NK-92 (cell line): ENCODE measurements around the gene ARHGAP23.

ENCODE experiments used
- DNase-seq: peaks from one replicate; lab custom pipeline; 2025; ENCODE audit not compliant: unreplicated experiment; lab: John Stamatoyannopoulos, UW

The ARHGAP23 gene

DNA sequence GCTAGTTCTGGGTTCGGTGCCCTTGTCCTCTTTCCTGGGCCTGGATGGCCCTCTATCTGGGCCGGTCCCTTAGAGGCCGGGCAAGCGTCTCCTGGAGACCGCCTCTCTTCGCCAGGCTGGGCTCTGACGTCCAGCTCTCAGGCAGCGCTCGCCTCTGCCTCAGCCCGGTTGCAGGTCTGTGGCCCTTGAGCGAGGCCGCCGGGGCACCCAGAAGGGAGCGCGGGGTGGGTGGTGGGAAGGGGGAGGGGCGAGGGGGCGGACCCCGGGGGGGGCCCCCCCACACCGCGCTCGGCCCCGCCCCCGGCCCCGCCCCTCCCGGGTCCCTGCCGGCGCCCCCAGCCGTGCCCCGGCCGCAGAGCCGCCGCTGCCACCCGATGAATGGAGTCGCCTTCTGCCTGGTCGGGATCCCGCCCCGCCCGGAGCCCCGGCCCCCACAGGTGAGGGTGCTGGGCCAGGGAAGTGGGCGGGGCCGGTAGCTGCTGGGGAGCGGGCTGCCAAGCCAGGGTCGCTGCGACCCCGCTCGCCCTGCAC is at the start of gene ARHGAP23:
TSS of gene ARHGAP23 (plus strand) at position 353 of the 531 bp plus-strand sequence. CDS start at position 375, 22 bp downstream.
- DNase-seq, result no peak

DNA sequence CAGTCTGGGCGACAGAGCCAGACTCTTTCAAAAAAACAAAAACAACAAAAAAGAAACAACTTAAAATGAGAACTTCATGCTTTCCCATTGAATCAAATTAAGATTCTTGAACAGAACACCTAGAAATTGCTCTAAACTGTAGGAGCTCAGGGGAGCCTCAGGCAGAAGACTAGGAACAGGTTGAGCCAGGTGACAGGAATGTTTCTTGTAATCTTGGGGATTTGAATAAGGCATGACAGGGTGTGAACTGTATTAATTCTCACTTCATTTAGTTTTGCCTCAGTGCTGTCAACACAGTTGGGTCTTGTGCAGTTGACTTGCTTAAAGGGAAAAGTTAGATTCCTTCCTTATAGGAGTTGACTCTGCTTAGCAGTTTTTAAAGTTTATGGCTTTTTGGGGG is 48.8 kb upstream of the ARHGAP23 start:
- no peak for DNase-seq

DNA sequence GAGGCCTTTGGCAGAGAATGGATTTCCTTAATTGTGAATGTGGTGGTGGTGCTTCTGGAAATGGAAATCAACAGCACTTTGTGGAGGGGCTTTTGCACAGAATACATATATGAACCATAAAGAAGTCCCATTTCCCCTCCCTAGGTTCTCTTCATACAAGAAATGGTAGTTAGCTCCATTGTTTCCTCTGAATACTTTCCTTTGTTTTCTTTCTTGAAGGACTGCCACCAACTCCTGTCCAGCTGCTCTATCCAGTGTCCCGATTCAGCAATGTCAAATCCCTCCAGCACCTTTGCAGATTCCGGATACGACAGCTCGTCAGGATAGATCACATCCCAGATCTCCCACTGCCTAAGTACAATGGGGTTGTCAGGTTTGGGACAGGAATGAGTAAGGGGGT is 33.2 kb upstream of the ARHGAP23 start:
- DNase-seq, result no peak

DNA sequence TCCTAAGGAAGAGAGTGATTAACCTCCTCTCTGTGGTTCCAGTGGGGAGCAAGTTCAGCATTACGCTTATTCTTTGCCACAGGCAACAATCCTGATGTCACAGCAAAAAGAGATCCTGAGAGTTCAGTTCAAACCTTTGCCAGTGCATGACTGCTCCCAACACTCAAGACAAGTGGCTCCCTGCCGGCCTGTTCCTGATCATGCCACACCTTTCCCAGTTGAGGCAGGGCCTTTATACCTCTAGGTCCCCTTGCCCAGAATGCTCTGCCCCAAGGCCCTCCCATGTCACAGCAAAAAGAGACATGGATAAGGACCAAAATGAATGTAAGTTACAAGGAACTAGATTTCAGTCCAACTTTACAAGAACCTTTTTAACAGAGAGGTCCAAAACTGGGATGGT is 31.0 kb upstream of the ARHGAP23 start:
- DNase-seq, result no peak

DNA sequence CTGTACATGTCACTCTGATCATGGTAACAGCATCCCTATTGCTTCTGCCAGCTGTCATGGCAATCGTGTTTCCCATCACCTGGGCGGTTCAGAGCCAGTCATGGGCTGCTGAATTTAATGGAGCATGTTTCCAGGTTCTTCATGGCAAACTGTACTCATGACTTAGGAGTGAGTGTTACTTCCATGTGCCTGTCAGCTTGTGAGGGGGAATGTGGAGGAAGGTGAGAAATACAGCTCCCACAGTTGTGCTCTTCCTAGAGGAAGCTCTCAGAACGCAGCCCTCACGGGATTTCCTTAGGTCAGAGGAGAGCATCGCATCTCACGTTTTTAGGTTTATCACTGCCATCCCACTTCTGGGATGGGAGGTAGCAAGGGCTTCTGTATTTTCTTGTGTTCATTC is 28.0 kb upstream of the ARHGAP23 start:
- DNase-seq, result no peak

DNA sequence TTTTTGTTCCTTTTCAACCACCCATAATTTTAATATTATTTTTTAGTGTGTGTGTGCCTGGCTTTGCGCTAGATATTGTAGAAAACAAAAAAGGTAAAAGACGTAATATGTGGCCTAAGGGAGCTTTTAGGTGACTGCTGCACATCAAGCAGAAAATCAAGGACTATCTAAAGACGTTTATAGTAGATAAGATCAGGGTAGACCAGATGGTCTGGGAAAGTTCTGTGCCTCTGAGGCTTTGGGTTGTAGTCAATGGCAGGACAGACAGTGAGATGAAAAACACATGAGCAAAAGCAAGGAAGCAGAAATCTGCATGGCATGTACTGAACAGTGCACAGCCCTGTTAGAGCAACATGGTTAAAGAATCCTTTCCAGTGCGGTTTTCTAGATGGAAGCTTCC is 26.8 kb upstream of the ARHGAP23 start:
- no peak for DNase-seq

DNA sequence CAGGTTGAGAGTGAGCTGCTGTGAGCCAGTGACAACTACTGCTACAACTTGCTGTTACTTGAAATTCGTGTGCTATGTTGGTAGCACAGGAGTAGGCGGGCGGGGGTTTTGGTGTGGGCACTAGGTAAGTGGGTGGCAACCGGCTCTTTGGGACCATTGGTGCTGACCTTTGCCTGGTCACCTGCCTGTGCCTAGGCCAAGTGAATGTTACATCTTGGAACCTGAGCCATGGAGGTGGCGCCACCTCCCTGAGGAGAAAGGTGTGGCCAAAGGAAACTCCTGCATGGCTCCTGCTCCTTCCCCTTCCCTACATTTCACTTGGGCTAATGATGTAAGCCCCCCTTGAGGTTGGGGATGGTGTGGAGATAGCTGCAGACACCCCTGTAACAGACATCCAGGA is 25.4 kb upstream of the ARHGAP23 start:
- DNase-seq, result no peak

DNA sequence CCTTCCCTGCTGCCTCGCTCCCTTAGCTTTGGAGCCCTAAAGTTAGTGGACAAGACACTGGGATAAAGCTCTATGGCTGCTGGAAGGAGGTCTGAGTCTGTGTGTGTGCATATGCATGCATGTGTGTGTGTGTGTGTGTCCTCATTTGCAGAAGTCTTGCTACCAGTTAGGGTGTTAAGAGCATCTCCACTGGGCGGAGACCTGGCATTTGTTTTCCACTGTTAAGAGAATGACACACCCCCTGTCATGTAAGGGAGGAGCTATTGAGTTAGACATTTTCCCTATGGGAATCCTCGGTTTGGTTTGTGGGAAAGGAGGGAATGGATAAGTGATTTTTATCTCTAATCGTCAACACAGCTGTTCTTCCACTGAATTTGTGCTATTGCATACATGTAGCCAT is 24.8 kb upstream of the ARHGAP23 start:
- no peak for DNase-seq

DNA sequence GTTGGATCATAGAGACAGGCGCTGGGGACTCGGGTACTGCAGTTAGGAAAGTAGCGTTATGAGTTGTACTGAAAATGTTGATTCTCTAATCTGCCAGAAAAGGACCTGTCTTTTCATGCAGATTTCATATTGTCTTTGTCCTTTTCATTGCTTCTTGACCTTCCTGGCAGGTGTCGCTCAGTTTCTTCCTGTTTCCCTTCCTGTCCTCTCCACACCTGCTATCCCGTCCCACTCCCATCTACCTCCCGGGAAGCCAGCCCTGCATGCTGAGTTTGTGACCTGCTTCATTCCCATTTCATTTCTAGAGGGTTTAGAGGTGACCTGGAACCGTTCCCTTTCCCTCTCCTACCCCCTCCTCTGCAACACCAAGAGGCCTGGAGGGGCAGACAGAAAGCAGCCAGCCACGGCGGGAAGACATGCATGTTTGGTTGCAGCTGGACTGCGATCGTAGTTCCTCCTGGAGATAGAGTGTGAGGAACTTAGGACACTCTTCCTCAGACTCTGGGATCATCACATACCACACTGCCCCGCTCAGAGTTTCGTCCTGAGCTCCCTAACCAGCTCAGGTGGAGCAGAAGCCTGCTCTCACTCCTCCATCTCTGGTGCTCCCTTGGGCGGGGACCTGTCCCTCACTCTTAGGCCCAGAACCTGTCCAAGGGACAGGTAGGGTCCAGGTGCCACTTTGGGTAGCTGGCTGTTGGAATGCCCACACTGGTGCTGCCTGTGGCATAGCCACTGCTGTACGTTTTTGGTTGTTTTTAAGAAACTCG is 23.9 kb upstream of the ARHGAP23 start:
- no peak for DNase-seq

DNA sequence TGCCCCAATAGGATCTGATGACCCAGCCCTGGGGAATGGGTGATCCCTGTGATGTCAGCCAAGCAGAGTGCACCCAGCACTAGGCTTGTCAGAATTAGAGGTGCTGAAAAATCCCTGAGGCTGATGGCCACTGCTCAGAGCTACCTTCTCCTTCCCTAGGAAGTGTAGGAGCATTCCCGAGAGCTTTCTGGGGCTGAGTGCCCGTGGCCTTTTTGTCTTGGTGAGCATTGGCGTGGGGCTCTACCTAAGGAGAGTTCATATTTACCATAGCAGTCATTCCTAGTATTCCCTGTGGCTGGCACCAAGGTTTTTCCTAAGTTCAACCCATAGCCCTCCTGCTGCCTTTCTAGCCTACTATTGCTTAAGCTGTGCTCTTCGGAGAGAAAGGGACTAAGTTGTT is 22.6 kb upstream of the ARHGAP23 start:
- DNase-seq, result no peak

DNA sequence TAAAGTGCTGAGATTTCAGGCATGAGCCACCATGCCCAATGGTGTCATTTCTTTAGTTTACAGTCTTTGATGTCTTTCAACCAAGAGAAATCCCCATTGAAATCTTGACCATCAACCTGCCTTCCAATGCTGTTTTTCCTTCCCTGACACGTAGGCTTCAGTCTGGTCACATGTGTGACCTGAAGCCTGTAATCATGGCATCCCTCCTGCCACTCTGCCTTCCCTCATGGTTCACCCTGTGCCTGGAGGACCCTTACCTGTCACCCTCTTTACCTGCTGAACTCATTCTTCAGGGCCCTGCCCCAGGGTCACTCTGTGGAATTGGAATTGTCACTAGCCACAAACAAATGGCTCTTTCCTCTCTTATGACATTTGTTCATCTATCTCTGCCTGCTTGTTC is 18.1 kb upstream of the ARHGAP23 start:
- no peak for DNase-seq

DNA sequence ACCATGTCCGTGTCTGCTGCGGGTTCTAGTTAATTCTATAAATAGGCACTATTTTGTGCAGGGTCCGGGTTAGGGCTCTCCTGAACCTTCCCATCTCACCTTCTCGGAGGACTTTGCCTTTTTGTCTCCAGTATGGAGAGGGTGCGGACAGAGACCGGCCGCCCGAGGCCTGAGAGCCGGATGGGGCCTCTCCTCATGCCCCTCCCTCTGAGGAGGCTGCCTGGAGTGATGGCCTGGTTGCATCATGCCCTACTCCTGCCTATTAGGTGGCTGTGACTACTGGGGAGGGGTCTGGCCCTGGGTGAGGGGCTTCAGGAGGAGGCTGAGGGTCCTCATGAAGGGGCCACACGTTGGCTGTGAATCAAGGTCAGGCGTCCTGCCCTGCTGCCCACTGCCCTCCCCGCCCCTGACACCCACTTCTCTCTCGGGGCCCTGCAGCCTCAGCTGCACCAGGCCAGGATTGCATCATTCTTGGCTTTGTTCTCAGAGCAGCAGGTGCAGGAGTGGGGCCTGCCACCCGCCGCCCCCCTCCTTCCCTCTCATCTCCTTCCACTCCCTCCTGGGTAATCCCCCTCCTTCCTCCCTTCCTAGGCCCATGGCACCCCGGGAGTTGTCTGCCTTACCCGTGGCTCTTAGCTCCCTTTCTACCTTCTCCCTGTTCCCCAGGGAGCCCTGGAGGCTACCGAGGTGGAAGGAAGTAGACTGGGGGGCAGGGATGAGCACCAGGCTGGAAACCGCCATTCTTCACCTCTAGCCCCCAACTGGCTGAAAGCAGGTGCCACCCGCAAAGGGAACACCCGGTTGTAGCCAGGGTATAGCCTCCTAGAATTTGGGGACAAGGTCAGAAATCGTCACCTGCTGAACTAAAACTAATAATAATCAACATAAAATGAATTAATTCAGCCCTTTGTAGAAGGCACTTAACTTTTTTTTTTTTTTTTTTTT is 12.7 kb upstream of the ARHGAP23 start:
- no peak for DNase-seq

DNA sequence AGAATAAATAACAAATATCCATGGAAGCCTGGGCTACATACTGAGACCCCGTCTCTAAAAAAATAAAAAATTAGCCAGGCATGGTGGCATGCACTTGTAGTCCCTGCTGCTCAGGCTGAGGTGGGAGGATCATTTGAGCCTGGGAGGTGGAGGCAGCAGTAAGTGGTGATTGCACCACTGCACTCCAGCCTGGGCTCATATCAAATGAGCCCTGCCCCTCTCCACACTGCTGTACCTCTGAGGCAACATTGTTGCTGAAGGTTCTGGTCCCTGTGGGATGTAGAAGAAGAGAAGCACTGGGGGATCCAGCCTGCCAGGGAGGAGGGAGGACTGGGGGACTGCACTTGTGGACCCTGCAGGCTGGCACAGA is 11.4 kb upstream of the ARHGAP23 start:
- DNase-seq, result no peak

DNA sequence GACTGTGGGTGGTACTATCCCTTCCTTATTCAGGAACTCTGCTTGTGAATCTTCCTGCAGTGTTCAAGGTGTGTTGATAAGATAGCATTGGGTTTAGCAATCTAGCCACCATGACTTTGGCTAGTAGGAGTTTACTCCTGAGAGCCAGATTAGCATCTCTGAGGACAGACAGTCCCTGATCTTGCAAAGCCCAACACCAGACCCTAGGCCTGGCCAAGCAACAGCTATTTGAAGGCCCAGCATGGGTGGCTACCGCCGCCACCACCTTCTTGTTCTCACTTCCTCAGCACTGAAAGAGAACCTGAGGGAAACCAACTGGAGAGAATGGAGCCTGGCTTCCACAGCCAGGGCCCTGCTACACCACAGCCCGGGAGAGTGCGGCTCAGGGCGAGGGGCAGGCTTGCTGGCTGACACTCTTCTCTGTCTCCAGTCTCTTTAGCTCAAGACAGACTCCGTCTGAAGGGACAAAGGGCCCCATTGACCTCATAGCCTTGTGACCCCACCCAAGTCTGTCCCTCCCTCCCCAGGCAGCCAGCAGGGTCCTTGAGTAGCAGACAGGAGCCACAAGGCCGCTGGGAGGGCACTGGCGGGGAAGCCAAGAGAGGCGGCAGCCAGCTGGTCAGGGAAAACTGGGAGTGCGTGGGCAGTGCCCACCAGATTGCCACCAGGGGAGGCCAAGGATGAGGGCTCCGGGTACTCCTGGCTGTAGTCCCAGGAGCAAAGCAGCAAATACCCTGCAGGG is 10.9 kb upstream of the ARHGAP23 start:
- no peak for DNase-seq

DNA sequence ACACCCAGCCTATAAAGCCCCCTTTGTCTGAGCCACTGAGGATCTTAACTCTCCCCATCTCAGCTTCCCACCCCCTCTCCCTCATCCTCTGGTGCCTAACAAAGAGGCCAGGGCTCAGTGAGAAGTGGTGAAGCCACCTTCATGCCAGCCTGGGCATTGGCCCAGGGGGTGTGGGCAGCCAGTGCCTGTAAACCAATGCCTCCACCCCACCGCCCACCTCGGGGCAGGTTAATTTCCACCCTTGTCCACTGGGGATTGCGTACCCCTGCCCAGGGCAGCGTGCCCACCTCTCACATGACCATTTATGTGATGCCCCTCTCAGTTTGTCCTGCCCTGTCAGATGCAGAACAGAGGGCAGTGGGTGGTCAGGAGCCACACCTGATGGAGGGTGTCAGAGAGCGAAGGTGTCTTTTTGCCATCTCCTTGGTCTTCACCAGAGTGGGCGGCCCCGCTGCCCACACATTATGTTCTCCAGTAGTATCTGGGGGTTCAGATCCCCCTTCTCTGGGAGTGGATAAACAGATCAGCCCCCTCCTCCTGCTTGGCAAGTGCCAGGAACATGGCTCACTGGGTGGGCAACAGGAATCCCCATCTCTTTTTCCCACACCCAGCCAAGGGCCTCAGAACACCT is 10.1 kb upstream of the ARHGAP23 start:
- DNase-seq, result no peak

- DNase-seq, result no peak
Observed at GRCh38 chr17:38418693-38419507, 9.4 kb upstream of the ARHGAP23 start.

GRCh38 chr17:38419508-38419981 is 8.7 kb upstream of the ARHGAP23 start:
- no peak for DNase-seq

GRCh38 chr17:38420518-38420917 is 7.7 kb upstream of the ARHGAP23 start:
- DNase-seq, result no peak

- DNase-seq, result no peak
Observed at GRCh38 chr17:38421171-38421841, 7.0 kb upstream of the ARHGAP23 start.
